Tracheal epithelial cell (primary cell): ENCODE data around the gene CD160. TPM values are rescaled to one million over a fixed set of nuclear protein-coding genes. Genes with fewer than 3 reads are reported as not detected.

Experiments used
- total RNA-seq: library from RNA; depleted of rRNA; stranded (reverse); fragments of >200 nt; gene quantifications from 2 replicates; pipeline ENCODE4 v1.2.1, GENCODE V29; 2014

The CD160 gene, protein sequence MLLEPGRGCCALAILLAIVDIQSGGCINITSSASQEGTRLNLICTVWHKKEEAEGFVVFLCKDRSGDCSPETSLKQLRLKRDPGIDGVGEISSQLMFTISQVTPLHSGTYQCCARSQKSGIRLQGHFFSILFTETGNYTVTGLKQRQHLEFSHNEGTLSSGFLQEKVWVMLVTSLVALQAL
- under 0.01 TPM in 1 of 2 replicates, not detected in the other for total RNA-seq

DNA sequence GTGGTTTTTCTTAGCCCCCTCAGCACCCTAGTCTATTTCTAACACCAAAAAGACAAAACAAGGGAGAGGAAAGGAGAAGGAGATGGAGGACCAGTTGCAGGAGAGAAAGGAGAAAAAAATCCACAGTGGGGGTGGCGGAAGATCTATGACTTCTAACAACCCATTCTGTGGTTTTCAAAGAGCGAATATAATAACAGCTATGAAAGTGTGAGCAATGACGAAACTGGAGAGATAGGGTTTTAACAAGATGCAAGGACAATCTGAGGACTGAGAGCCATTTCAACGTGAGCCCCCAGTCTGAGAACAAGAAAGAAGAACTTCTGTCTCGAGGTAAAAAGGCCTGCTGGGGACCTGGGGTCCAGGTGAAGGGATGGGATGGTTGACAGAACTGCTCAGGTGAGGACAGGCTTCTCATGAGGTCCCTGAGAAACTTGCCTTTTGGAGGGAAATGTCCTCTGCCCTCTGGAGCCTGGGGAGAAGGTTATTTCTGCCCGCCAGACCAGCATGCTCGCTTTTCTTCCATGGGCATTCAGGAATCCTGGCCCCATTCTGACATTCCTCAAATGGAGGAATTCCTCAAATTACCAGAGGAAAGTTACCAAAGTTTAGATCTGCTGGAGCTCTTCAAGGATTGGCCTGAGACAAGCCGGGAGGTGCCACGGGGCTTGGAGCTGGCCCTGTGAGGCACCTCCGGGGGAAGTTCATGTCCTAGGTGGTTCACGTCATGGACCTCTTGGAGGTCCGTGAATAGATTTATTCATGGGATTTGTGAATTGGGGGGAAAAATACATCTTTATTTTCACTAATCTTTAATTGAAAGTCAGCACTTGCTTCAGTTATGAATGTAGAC lies at the start of gene CD160:
CD160 (plus strand) TSS at position 270 of the 850 bp plus-strand sequence. CDS start 8,829 bp downstream, outside the sequence.

DNA sequence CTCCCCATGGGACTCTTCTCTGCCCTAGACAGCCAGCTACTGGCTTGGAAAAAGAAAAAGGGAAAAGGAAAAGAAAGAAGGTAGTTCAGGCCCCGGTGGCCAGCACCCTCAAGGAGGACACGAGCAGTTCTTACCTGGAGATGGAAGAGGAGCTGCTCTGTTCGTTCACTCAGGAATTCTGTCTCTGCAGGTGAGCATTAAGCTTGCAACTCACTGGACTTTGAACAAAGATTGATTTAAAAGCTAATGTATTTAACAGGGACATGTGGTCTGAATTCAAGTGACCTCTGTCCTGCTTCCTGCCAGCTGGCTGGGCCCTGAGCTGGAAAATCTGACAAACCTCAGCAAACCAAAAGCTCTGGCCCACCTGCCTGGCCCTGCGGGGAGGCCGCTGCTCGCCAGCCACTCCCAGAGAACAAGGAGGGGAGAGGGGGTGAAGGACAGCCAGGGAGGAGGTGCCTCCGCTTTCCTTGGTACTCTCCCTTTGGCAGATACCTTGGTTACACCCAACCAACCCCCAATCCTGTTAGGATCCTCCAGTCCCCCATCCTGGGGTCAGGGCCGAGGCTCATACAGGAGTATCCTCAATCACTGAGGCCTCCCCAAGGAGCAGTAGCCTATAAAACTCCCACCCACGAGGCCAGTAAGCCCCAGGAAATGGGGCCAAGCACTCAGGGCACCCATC lies 12.0 kb upstream of the CD160 start, which contains the start of gene PDZK1:
PDZK1 (minus strand) TSS at position 186 of the 685 bp plus-strand sequence. CDS start 19,347 bp downstream, outside the sequence.

Other genes with a start within 250 kb of the CD160 start
- gene GPR89A, start 111.5 kb upstream of the CD160 start, total RNA-seq = 24.8 and 32.6 TPM in 2 replicates
- gene PDZK1, start 12.1 kb upstream of the CD160 start, total RNA-seq = under 0.01 and 10.4 TPM in 2 replicates
- 7.9 and 9.9 TPM in 2 replicates for gene RNF115, start 104.6 kb downstream of the CD160 start, total RNA-seq
- gene POLR3C, start 104.7 kb downstream of the CD160 start, total RNA-seq = 23.7 and 33.7 TPM in 2 replicates
- 2.7 and 3.2 TPM in 2 replicates for gene NUDT17, start 126.1 kb downstream of the CD160 start, total RNA-seq
- 4.8 and 10.0 TPM in 2 replicates for gene PIAS3, start 139.6 kb downstream of the CD160 start, total RNA-seq
- 0.24 and 2.6 TPM in 2 replicates for gene ANKRD35, start 166.4 kb downstream of the CD160 start, total RNA-seq
- gene ITGA10, start 190.6 kb downstream of the CD160 start, total RNA-seq = 0.24 and 0.64 TPM in 2 replicates
- gene PEX11B, start 199.2 kb downstream of the CD160 start, total RNA-seq = 22.9 and 27.5 TPM in 2 replicates
- gene RBM8A, start 208.0 kb downstream of the CD160 start, total RNA-seq = 84.2 and 170 TPM in 2 replicates
- gene LIX1L, start 238.5 kb downstream of the CD160 start, total RNA-seq = 4.8 and 5.8 TPM in 2 replicates
- gene ANKRD34A, start 245.1 kb downstream of the CD160 start, total RNA-seq = 1.1 TPM in 1 of 2 replicates, not detected in the other
- 5.1 and 6.3 TPM in 2 replicates for gene POLR3GL, start 245.2 kb downstream of the CD160 start, total RNA-seq